Adrenal gland (tissue), 12 donors: ENCODE results near the gene CHCHD1. TPM values are rescaled to one million over a fixed set of nuclear protein-coding genes. Genes with fewer than 3 reads are reported as not detected.

Source experiments
- DNase-seq, 7 donors: peaks; one replicate each; pipeline ENCODE4 v3.0.0-alpha.2; 2019 to 2020
- H3K27ac ChIP-seq, 5 donors: fragments of 200-600 bp; sonication (generic) in 4 of 5; 1 replicate in 3 of 5; 2 replicates in 2 of 5; pipeline versions ENCODE4 v1.5.1 to v1.8.0; 2016 to 2020; ENCODE audit warnings: mild to moderate bottlenecking in 1 of 5
- H3K27me3 ChIP-seq: fragments of 200-600 bp; 2 replicates; pipeline ENCODE4 v1.8.0; 2021
- H3K36me3 ChIP-seq, 2 donors: fragments of 200-600 bp; replicated peaks in 1 of 2; 1 replicate in 1 of 2; 2 replicates in 1 of 2; pipeline versions ENCODE4 v1.5.1 to v1.8.0; 2018 to 2022
- H3K4me1 ChIP-seq, 2 donors: fragments of 200-600 bp; replicated peaks in 1 of 2; 1 replicate in 1 of 2; 2 replicates in 1 of 2; pipeline versions ENCODE4 v1.5.1 to v1.8.0; 2018 to 2021
- H3K4me3 ChIP-seq, 4 donors: fragments of 200-600 bp; sonication (generic) in 3 of 4; one replicate each; pipeline ENCODE4 v1.5.1; 2016 to 2018
- H3K9me3 ChIP-seq, 3 donors: fragments of 200-600 bp; sonication (generic) in 1 of 3; replicated peaks in 1 of 3; 1 replicate in 2 of 3; 2 replicates in 1 of 3; pipeline versions ENCODE4 v1.5.1 to v1.8.0; 2016 to 2021
- POLR2A ChIP-seq, 2 donors: fragments of 450-650 bp; IDR thresholded peaks; one replicate each; pipeline ENCODE4 v1.6.1; 2017; ENCODE audit warnings: antibody characterized with exemption in 2 of 2, mild to moderate bottlenecking in 2 of 2, moderate library complexity in 1 of 2
- WGBS, 4 donors: extraction: QIAGEN DNeasy Blood & Tissue Kit in 2 of 4; methylation state at CpG; one replicate each; pipeline versions ENCODE4 v1.1.5 to v1.1.7; 2013 to 2017; 5-methylcytosine and 5-hydroxymethylcytosine counted together
- intact Hi-C, 2 donors: fragments of 100-400 bp; cut with DNase I; formaldehyde crosslinking; loops; one replicate each; pipeline versions ENCODE4 v1.14.1 to v1.15.0; 2022 to 2023
- polyA plus RNA-seq, 3 donors: library from polyadenylated mRNA; stranded (reverse); fragments of 200-250 nt in 2 of 3; fragments of 350-450 nt in 1 of 3; fragmentation: Illumina TruSeq in 1 of 3; extraction: RNeasy Lipid Tissue Mini Kit (QIAGEN cat#74804) in 1 of 3; gene quantifications; one replicate each; pipeline ENCODE4 v1.2.3, GENCODE V29; 2013 to 2014
- total RNA-seq, 9 donors: library from RNA; depleted of rRNA in 4 of 9; stranded (reverse); fragments of >200 nt in 4 of 9; fragments of 120-200 nt in 1 of 9; fragmentation: NEBNext Ultra II Directional in 1 of 9; extraction: Animal tissue kit (Norgen Biotek cat#: 25700) in 1 of 9; gene quantifications; one replicate each; pipeline versions ENCODE4 v1.1.0 to v1.2.4, GENCODE V29; 2013 to 2023
- TF ChIP-seq, protein P1 (sequence below), 6 experiments: fragments of 450-650 bp in 4 of 6; fragments of 200-600 bp in 2 of 6; sonication (generic) in 1 of 6; IDR thresholded peaks; 1 replicate in 5 of 6; 2 replicates in 1 of 6; pipeline versions ENCODE4 v1.5.1 to v1.8.0; 2016 to 2021; ENCODE audit warnings: antibody characterized with exemption in 6 of 6, mild to moderate bottlenecking in 2 of 6, moderate library complexity in 1 of 6
- donor health status: healthy with polysubstance abuse.
- donor health status: Bipolar disorder and iron deficiency.
- donor health status: DM: yes; HTN: yes; CAD: no.
- donor health status: DM: no; HTN: no; CAD: no.
- donor health status: DM: no; HTN: no; CAD: no.
- donor health status: DM: yes; HTN: yes; CAD: no.

CHCHD1 gene
- total and polyA plus RNA-seq, 12 donors = 31.7 to 83.1 (median 47.4) TPM

GRCh38 chr10:73750819-73751218, 31.0 kb upstream of the CHCHD1 start:
- intact Hi-C loops = no loop called here
- 86 to 100% (median 96%) methylated on average over 1 of the region's 1 CpG for WGBS, 4 donors
- Histone ChIP-seq H3K9me3 (no peaks in the 10 kb centered on the region), H3K4me1 (peaks cover 15 to 22% of the 10 kb centered on the region in 2 donors), H3K27ac (no peak overlapping the region), H3K4me3 (no peak overlapping the region), H3K27me3 (no peaks in the 10 kb centered on the region), H3K36me3 (peaks cover 0 to 87% of the 10 kb centered on the region in 2 donors)
- TF ChIP-seq POLR2A (IDR thresholded peaks at IDR 0.05) = no peak
- peak in 1 of 7 donors; percentile 30 for DNase-seq

GRCh38 chr10:73756183-73756582, 25.7 kb upstream of the CHCHD1 start:
- TF ChIP-seq POLR2A (IDR thresholded peaks at IDR 0.05) = no peak
- TF ChIP-seq, protein P1, sequence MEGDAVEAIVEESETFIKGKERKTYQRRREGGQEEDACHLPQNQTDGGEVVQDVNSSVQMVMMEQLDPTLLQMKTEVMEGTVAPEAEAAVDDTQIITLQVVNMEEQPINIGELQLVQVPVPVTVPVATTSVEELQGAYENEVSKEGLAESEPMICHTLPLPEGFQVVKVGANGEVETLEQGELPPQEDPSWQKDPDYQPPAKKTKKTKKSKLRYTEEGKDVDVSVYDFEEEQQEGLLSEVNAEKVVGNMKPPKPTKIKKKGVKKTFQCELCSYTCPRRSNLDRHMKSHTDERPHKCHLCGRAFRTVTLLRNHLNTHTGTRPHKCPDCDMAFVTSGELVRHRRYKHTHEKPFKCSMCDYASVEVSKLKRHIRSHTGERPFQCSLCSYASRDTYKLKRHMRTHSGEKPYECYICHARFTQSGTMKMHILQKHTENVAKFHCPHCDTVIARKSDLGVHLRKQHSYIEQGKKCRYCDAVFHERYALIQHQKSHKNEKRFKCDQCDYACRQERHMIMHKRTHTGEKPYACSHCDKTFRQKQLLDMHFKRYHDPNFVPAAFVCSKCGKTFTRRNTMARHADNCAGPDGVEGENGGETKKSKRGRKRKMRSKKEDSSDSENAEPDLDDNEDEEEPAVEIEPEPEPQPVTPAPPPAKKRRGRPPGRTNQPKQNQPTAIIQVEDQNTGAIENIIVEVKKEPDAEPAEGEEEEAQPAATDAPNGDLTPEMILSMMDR (IDR thresholded peaks at IDR 0.05) = no peak
- intact Hi-C loops = no loop called here
- Histone ChIP-seq H3K4me1 (peaks cover 0 to 6% of the 10 kb centered on the region in 2 donors), H3K36me3 (peaks cover 0 to 63% of the 10 kb centered on the region in 2 donors), H3K27me3 (no peaks in the 10 kb centered on the region), H3K27ac (no peak overlapping the region), H3K4me3 (no peak overlapping the region), H3K9me3 (no peaks in the 10 kb centered on the region)
- WGBS, 4 donors = 62 to 74% (median 66%) methylated on average over 1 of the region's 1 CpG
- DNase-seq = no peak

GRCh38 chr10:73758704-73759511, 22.9 kb upstream of the CHCHD1 start:
- Histone ChIP-seq H3K27me3 (no peaks in the 10 kb centered on the region), H3K27ac (peak overlapping the region in 1 of 5 donors; percentile 47), H3K36me3 (peaks cover 0 to 63% of the 10 kb centered on the region in 2 donors), H3K4me1 (peaks cover 0 to 6% of the 10 kb centered on the region in 2 donors), H3K4me3 (no peak overlapping the region), H3K9me3 (no peaks in the 10 kb centered on the region)
- no peak for TF ChIP-seq POLR2A (IDR thresholded peaks at IDR 0.05)
- TF ChIP-seq, protein P1 (IDR thresholded peaks at IDR 0.05) = no peak
- intact Hi-C loops = no loop called here
- 84 to 94% (median 90%) methylated on average over 9 of the region's 9 CpGs for WGBS, 4 donors
- peak in 1 of 7 donors; percentile 40 for DNase-seq

DNA sequence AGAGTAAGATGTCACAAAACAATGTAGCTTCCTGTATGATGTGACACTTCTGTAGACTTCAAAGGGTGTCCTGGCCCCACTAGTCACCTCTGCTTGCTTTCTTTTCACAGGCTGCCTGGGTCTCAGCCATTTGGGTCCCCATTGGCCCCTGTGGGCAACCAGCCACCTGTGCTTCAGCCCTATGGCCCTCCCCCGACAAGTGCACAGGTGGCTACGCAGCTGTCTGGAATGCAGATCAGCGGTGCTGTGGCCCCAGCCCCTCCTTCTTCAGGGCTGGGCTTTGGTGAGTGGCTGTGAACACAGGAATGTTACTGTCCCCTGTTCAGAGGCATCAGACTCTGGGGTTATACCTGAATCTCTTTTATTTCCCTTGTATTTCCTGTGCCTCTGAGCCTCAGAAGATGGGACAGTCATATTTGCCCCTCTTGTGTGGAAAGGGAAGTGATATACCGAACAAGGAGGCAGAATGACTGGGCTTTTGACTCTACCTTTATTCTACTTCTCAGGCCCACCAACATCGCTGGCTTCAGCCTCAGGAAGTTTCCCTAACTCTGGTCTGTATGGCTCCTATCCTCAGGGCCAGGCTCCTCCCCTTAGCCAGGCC, 22.2 kb upstream of the CHCHD1 start:
- WGBS, 4 donors = 72 to 84% (median 79%) methylated on average over 4 to 5 of the region's 5 CpGs
- H3K36me3 ChIP-seq = peaks cover 0 to 63% of the 10 kb centered on the region in 2 donors
- no peaks in the 10 kb centered on the region for H3K9me3 ChIP-seq
- intact Hi-C loops = no loop called here
- peak overlapping the region in 1 of 5 donors; percentile 47 for H3K27ac ChIP-seq
- H3K4me3 ChIP-seq = no peak overlapping the region
- H3K27me3 ChIP-seq = no peaks in the 10 kb centered on the region
- peak in 1 of 7 donors; percentile 52 for DNase-seq
- TF ChIP-seq, protein P1 (IDR thresholded peaks at IDR 0.05) = no peak
- TF ChIP-seq POLR2A (IDR thresholded peaks at IDR 0.05) = no peak
- peaks cover 0 to 6% of the 10 kb centered on the region in 2 donors for H3K4me1 ChIP-seq
